Thyroid gland (tissue), 4 donors: ENCODE data around the gene MXI1. TPM values are rescaled to one million over a fixed set of nuclear protein-coding genes. Genes with fewer than 3 reads are reported as not detected.
A peak's percentile ranks its signal among the peaks of the same experiment; 100 is the strongest.

Experiments
- DNase-seq, 2 donors: peaks; one replicate each; pipeline ENCODE4 v3.0.0-alpha.2; 2019
- H3K27ac ChIP-seq, 3 donors: fragments of 200-600 bp; sonication (generic); 1 replicate in 2 of 3; 2 replicates in 1 of 3; pipeline ENCODE4 v1.5.1; 2016 to 2019; ENCODE audit warnings: mild to moderate bottlenecking in 1 of 3, moderate library complexity in 1 of 3
- H3K27me3 ChIP-seq: fragments of 200-600 bp; sonication (generic); one replicate; pipeline ENCODE4 v1.5.1; 2019
- H3K36me3 ChIP-seq, 2 donors: fragments of 200-600 bp; sonication (generic); one replicate each; pipeline ENCODE4 v1.5.1; 2016 to 2019
- H3K4me1 ChIP-seq, 2 donors: fragments of 200-600 bp; sonication (generic); one replicate each; pipeline ENCODE4 v1.5.1; 2017 to 2019
- H3K4me3 ChIP-seq, 3 donors: fragments of 200-600 bp; sonication (generic); replicated peaks in 1 of 3; 1 replicate in 2 of 3; 2 replicates in 1 of 3; pipeline ENCODE4 v1.5.1; 2016; ENCODE audit warnings: mild to moderate bottlenecking in 1 of 3
- H3K9me3 ChIP-seq: fragments of 200-600 bp; sonication (generic); one replicate; pipeline ENCODE4 v1.5.1; 2017
- CTCF ChIP-seq, 6 experiments: fragments of 200-600 bp in 3 of 6; fragments of 450-650 bp in 3 of 6; sonication (generic) in 3 of 6; IDR thresholded peaks; one replicate each; pipeline ENCODE4 v1.5.1; 2016 to 2019; ENCODE audit warnings: antibody characterized with exemption in 6 of 6, mild to moderate bottlenecking in 2 of 6, inconsistent platforms in 1 of 6, moderate library complexity in 1 of 6
- POLR2A ChIP-seq, 2 donors: fragments of 450-650 bp; IDR thresholded peaks; one replicate each; pipeline ENCODE4 v1.6.1; 2017; ENCODE audit warnings: antibody characterized with exemption in 2 of 2, mild to moderate bottlenecking in 2 of 2, moderate library complexity in 1 of 2
- WGBS, 2 donors: methylation state at CpG; one replicate each; pipeline ENCODE4 v1.1.5; 2017; 5-methylcytosine and 5-hydroxymethylcytosine counted together
- intact Hi-C: fragments of 100-400 bp; cut with DNase I; formaldehyde crosslinking; loops from one replicate; pipeline ENCODE4 v1.15.1; 2023
- total RNA-seq, 4 donors: library from RNA; depleted of rRNA; stranded (reverse); fragments of >200 nt; gene quantifications; one replicate each; pipeline ENCODE4 v1.2.3, GENCODE V29; 2016

Gene MXI1
- total RNA-seq, 4 donors from 2014 or later = 51.2 to 136 (median 59.6) TPM

- no peaks in the 10 kb centered on the region for H3K9me3 ChIP-seq
- no peak overlapping the region for H3K4me3 ChIP-seq
- peaks cover 0 to 2% of the 10 kb centered on the region in 2 donors for H3K36me3 ChIP-seq
- DNase-seq = no peak
- no peak overlapping the region for H3K27ac ChIP-seq
- WGBS, 2 donors = 92% methylated on average over 13 of the region's 13 CpGs
- H3K4me1 ChIP-seq = peaks cover 11 to 36% of the 10 kb centered on the region in 2 donors
- no peaks in the 10 kb centered on the region for H3K27me3 ChIP-seq
- TF ChIP-seq POLR2A (IDR thresholded peaks at IDR 0.05) (no peak), CTCF (IDR thresholded peaks at IDR 0.05) (no peak)
- intact Hi-C loops = loop anchor here (10.0 kb wide), 1 partner anchor 51 kb away; no protein-coding TSS in a partner anchor
These were observed 16.0 kb downstream of the MXI1 start for GRCh38 chr10:110223298-110223925.

- Histone ChIP-seq H3K27me3 (no peaks in the 10 kb centered on the region), H3K4me3 (no peak overlapping the region), H3K27ac (peak overlapping the region in 2 of 3 donors; percentile 66 to 72), H3K4me1 (peaks cover 11 to 44% of the 10 kb centered on the region in 2 donors), H3K36me3 (peaks cover 0 to 12% of the 10 kb centered on the region in 2 donors), H3K9me3 (no peaks in the 10 kb centered on the region)
- WGBS, 2 donors = 73 to 76% methylated on average over 9 of the region's 9 CpGs
- DNase-seq = peak in 1 of 2 donors; percentile 19
- TF ChIP-seq POLR2A (IDR thresholded peaks at IDR 0.05) (no peak), CTCF (IDR thresholded peaks at IDR 0.05) (no peak)
- intact Hi-C loops = loop anchor here (10.0 kb wide), 1 partner anchor 50 kb away; no protein-coding TSS in a partner anchor
These were observed 17.6 kb downstream of the MXI1 start for GRCh38 chr10:110224992-110225391.

GRCh38 chr10:110225441-110225755 lies 18.0 kb downstream of the MXI1 start:
- Histone ChIP-seq H3K4me1 (peaks cover 11 to 42% of the 10 kb centered on the region in 2 donors), H3K27me3 (no peaks in the 10 kb centered on the region), H3K36me3 (peaks cover 0 to 12% of the 10 kb centered on the region in 2 donors), H3K27ac (peak overlapping the region; percentile 50 to 72 (median 66)), H3K4me3 (peak overlapping the region in 1 of 3 donors; percentile 69), H3K9me3 (no peaks in the 10 kb centered on the region)
- intact Hi-C loops = loop anchor here (10.0 kb wide), 1 partner anchor 49 kb away; no protein-coding TSS in a partner anchor
- no peak for DNase-seq
- no peak for TF ChIP-seq CTCF (IDR thresholded peaks at IDR 0.05)
- no peak for TF ChIP-seq POLR2A (IDR thresholded peaks at IDR 0.05)
- WGBS, 2 donors = 3 to 5% methylated on average over 8 of the region's 8 CpGs

GRCh38 chr10:110225756-110226542 lies 18.5 kb downstream of the MXI1 start:
- Histone ChIP-seq H3K4me1 (peaks cover 11 to 37% of the 10 kb centered on the region in 2 donors), H3K27ac (peak overlapping the region; percentile 81 to 91 (median 89)), H3K36me3 (peaks cover 0 to 12% of the 10 kb centered on the region in 2 donors), H3K4me3 (peak overlapping the region; percentile 53 to 79 (median 69)), H3K27me3 (no peaks in the 10 kb centered on the region), H3K9me3 (no peaks in the 10 kb centered on the region)
- 0% methylated on average over 3 to 18 of the region's 103 CpGs for WGBS, 2 donors
- DNase-seq = peak; percentile 92 to 94
- intact Hi-C loops = loop anchor here (10.0 kb wide), 1 partner anchor 49 kb away; no protein-coding TSS in a partner anchor
- TF ChIP-seq CTCF (IDR thresholded peaks at IDR 0.05) = peak; percentile 16 to 89 (median 64)
- peak; percentile 26 to 74 for TF ChIP-seq POLR2A (IDR thresholded peaks at IDR 0.05)
